GM18511 (cell line): ENCODE data around the gene PNPLA6.

Experiments
- ATAC-seq: cut with Tn5 transposase; IDR thresholded peaks from one replicate; pipeline ENCODE4 v1.9.1; 2021; ENCODE audit warnings: mild to moderate bottlenecking, moderate library complexity; ENCODE audit not compliant: unreplicated experiment

Gene PNPLA6

DNA sequence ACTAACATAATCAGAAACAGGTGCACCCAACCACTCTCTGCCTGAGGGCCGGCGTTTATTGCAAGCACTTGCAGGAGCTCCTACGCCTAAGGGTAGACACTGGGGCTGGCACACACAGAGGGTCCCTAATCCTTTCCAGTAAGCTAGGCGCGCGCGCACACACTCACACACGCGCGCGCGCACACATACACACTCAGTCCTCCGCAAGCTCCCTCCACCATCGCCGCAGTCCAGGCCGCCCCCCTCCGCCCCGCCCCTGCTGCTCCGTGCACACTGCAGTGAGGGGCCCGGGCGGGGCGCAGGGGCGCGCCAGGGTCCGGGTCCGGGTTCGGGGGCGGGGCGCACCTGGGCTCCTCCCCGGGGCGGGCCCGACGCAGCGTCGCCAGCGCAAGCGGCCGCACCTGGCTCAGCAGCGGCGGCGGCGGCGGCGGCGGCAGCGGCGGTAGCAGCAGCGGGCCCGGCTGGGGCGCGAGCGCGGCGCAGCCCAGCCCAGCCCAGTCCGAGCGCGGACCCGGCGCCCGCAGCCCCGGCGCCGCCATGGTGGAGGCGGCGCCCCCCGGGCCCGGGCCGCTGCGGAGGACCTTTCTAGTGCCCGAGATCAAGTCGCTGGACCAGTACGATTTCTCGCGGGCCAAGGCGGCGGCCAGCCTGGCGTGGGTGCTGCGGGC lies 60.1 kb downstream of the PNPLA6 start, which contains the start of gene CAMSAP3:
TSS of gene CAMSAP3 (plus strand) at position 398 of the 668 bp plus-strand sequence. CDS start at position 538, 140 bp downstream.
- ATAC-seq: no peak

DNA sequence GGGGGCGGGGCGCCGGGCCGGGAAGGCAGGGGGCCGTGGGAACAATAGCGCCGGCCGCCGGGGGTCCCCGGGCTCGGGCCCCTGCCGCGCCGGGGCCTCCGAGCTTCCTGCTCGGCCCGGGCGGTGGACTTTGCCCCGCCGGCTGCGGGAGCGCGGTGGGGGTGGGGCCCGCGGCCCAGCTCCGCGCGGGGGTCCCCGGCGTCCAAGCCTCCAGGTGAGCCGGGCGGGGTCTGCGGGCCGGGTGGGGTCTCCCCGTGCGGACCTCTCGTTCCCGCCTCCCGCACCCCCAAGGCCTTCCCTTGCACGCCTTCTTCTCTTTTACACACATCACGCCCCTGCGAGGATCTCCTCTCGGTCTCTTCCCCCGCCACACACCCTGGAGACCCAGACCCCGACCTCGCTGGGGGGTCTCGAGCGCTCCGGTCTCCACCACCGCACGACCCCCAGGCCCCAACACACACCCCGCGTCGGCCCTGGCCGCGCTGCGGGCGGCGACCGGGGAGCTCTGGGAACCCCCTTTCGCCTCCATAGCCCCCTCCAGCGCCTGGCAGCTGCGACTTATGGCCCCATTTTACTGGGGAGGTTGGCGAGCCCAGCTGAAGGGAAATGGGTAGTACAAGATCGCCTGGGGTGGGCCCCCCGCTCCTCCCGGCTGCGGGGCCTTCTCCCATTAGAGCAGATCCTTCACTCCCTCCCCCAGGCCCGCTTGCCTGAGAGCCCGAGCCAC lies 60.9 kb downstream of the PNPLA6 start:
- ATAC-seq: no peak

DNA sequence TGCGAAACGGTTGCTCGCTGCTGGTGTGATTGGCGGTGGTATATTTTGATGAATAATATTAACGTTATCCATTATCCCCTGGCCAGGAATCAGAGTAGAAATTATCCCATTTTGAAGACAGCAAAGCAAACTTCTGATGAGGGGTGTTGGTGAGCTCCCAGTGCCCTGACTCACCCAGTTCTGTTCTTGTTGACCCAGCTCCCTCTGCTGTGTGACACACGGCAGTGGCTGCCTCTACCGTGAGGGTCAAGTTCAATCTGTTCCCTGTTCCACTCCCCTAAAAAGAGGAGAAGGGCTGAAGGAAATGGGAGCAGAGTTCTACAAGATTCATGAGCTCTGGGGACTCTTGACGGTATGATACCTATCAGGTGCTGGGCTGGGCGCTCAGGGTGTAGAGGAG lies 62.2 kb downstream of the PNPLA6 start:
- no peak for ATAC-seq

DNA sequence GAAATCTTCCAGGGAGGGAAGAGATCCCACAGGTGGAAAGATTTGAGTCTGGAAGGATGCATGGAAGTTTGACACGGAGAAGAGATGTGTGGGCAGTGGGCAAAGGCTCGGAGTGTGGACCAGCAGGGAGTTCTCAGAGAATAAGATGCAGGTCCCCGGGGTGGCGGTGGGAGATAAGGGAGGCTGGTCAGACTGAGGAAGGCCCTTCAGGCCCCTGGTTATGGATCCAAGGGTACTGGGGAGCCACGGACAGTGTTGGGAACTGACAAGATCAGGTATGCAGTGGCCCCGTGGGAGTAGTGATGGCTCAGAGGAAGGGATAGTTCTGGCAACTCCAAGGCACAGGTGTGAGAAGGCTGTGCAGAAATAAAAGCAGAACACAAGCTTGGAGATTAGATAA lies 62.7 kb downstream of the PNPLA6 start:
- no peak for ATAC-seq

DNA sequence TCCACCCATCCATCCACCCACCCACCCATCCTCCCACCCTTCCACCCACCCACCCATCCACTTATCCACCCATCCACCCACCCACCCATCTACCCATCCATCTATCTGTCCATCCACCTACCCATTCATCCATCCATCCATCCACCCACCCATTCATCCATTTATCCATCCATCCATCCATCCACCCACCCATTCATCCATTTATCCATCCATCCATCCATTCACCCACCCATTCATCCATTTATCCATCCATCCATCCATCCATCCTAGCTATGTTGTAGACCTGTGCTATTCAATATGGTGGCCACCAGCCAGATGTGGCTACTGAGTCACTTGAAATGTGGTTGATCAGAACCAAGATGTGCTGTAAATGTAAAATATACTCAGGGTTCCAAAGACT lies 65.2 kb downstream of the PNPLA6 start:
- no peak for ATAC-seq

DNA sequence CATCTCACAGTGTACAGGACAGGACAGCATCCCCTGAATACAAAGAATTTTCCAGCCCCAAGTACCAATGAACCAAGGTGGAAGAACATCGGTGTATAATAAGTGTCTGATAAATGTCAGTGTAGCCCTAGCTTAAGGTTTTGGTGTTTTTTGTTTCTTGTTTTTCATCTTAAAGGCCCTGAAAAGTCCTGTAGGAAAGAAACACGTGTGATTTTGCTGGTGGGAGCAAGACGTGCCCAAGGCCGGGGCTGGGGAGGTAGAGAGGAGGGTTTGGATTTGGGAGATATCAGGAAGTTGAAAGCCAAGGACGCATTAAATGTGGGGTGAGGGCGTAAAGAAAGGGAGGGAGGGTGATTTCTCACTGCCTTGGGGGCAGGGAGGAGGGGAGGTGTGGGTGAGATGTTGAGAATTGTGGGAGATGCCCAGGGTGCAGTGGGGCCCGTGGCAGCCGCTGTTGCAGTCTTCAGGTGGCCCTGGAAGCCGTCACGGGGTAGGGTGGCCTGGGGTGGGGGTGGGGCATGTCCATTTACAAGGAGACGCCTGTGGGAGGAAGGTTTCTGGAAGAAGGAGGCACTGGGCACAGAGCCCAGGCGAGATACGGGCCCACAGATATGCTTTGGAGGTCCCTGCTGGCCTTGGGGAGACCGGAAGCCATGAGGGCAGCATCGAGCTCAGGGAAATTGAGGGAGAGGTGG lies 66.9 kb downstream of the PNPLA6 start:
- ATAC-seq: no peak

DNA sequence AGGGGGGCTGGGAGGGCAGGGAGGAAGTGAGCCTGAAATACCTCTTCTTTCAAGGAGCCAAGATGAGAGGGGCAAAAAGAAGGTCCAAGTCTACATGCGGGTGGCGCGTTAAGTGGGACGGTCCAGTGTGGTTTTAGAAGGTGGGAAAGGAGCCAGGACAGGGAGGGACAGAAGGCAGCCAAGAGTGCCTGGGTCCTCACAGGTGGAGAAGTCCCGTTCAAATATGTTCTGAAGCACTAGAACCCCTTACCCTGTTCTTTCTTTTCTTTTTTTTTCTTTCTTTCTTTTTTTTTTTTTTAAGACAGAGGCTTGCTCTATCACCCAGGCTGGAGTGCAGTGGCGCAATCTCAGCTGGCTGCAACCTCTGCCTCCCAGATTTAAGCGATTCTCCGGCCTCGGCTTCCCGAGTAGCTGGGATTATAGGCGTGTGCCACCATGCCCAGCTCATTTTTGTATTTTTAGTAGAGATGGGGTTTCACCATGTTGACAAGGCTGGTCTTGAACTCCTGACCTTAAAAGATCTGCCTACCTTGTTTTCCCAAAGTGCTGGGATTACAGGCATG lies 67.5 kb downstream of the PNPLA6 start:
- ATAC-seq: no peak

DNA sequence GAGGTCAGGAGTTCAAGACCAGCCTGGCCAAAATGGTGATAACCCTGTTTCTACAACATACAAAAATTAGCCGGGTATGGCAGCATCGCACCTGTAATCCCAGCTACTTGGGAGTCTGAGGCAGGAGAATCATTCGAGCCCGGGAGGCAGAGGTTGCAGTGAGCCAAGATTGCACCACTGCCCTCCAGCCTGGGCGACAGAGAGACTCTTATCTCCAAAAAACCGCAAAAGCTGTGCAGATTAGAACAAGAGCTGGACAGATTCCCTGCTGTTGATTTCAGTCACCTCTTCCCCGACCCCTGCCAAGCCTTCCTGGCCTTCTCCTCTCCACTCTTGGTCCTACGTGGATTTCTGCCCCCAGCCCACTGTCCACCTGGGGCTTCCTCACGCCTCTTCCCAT lies 68.4 kb downstream of the PNPLA6 start:
- ATAC-seq: no peak

DNA sequence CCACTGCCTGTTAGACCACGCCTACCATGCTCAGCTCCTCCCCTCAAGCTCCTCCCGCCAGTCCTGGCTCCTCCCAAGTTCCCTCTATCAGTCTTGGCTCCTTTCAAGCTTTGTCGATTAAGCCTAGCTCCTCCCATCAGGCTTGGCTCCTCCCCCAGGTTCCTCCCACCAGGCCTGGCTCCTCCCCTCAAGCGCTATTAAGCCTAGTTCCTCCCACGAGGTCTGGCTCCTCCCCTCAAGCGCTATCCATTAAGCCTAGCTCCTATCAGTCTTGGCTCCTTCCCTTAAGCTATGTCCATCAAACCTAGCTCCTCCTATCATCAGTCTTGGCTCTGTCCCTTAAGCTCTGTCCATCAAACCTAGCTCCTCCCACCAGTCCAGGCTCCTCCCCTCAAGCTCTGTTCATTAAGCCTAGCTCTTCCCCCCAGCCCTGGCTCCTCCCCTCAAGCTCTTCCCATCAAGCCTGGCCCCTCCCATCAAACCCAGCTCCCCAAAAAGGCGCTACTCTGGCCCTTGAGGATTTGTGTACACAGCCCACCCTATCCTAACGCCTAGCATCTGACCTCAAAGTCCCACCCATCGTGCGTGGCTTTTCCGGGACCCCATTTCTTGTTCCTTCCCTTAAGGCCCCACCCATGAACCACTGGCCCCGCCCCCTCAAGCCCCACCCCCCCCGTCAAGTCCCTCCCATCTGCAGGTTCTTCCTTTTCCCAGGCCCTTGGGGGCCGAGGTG lies 70.1 kb downstream of the PNPLA6 start:
- no peak for ATAC-seq

DNA sequence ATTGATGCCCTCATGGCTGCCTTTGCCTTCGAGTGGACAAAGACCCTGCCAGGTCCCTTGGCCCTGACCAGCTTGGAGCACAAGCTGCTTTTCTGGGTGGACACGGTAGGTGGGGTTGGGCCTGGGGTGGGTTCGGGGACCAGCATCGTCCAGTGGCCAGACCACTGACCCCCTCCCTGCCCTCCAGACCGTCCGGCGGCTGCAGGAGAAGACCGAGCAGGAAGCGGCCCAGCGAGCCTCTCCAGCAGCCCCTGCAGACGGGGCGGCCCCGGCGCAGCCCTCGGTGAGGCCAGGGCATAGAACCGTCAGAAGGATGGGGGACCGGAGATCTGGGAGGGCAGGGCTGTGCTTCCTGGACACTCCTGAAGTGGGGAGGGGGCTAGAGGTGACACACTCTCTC lies 70.8 kb downstream of the PNPLA6 start:
- ATAC-seq: no peak

DNA sequence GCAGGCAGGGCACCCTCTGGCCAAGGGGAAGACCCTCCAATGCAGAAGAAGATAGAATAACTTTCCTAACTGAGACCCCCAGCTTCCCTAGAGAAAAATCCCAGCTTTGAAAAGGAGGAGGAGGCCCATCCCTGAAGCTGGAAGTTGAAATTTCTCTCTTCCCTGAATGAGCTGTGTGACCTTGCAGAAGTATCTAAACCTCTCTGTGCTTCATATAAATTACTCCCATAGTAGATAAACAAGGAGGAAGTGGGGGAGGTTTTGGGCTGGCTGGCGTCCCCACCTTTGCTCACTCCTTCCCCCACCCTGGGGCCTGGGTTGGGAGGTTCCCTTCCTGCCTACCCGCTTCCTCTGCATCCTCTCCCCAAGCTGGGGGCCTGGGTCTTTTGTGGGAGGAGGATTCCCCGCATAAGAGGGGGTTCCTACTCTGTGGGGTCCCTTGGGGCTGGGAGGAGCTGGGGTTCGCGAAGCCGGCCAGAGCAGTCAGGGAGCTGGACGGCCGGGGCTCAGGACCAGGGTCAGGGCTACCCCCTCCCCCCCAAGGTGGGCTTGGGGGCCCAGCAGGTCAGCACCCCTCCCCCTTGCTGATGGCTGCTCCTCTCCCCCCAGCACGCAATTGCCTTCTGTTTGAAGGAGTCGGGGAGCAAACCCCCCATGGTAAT lies 71.8 kb downstream of the PNPLA6 start:
- no peak for ATAC-seq

DNA sequence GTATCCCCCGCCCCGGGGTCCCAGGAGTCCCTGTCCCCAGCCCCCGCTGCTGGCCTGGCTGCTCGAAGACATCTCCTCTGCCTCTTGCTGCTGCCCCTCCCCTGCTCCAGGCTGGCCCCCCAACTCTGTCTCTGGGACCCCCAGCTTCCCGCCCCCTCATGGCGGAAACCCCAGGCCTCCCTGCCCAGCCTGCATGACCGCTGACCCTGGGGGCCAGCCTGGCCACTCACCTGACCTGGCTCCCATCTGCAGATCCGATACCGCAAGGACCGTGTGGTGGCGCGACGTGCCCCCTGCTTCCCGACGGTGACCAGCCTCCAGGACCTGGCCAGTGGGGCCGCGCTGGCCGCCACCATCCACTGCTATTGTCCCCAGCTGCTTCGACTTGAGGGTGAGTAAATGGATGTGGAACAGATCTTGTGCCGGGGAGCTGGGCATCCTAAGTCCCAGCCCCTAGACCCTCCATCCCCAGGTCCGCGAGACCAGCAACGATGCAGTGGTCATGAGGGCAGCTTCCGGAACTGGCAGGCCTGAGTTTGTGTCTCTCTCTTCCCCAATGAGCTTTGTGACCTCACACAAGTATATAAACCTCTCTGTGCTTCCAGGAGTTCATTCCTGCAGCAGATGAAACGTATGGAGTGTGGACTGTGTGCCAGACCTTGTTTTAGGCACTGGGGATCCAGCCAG lies 72.5 kb downstream of the PNPLA6 start:
- ATAC-seq: no peak

DNA sequence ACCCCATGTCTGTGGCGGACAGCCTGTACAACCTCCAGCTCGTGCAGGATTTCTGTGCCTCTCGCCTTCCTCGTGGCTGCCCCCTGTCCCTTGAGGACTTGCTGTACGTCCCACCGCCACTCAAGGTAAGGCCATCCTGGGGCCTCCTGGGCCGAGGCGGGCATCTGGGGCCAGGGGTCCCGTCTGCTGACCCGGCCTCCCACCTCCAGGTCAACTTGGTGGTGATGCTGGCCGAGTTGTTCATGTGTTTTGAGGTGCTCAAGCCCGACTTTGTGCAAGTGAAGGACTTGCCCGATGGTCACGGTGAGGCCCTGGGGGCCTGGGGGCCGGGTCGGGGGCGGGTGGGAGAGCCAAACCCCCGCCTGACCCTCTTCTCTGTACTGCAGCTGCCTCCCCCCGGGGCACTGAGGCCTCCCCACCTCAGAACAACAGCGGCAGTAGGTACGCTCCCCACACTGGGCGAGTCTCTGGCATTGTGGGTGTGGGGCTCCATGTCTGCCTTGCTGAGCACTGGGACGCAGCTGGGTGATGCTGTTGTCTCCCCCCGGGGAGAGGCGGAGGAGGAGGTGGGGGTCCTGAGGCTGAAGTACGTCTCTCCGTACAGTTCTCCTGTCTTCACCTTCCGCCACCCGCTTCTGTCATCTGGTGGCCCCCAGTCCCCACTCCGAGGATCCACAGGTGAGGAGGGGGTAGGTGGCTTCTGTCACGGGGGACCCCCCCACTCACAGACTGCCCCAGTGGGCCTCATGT lies 75.1 kb downstream of the PNPLA6 start:
- no peak for ATAC-seq
